Measurements from ENCODE around the gene PIK3R6.

Gene PIK3R6

GRCh38 chr17:8867361-8867981 lies at the start of gene PIK3R6:
PIK3R6 (minus strand) TSS chr17:8867674; CDS start chr17:8849794, 17,880 bp downstream.
- no peak for DNase-seq

- no peak for DNase-seq
Observed at GRCh38 chr17:8916466-8916865, 49.0 kb upstream of the PIK3R6 start.

GRCh38 chr17:8914554-8914953 lies 47.1 kb upstream of the PIK3R6 start:
- no peak for DNase-seq

- no peak for DNase-seq
Observed at GRCh38 chr17:8913879-8914278, 46.4 kb upstream of the PIK3R6 start.

GRCh38 chr17:8913091-8913490 lies 45.6 kb upstream of the PIK3R6 start:
- DNase-seq: no peak

- no peak for DNase-seq
Observed at GRCh38 chr17:8912084-8912981, 44.9 kb upstream of the PIK3R6 start.

- DNase-seq: no peak
Observed at GRCh38 chr17:8910969-8911604, 43.6 kb upstream of the PIK3R6 start.

- DNase-seq: no peak
Observed at GRCh38 chr17:8909586-8910270, 42.3 kb upstream of the PIK3R6 start.

- DNase-seq: no peak
Observed at GRCh38 chr17:8905331-8905730, 37.9 kb upstream of the PIK3R6 start.

- no peak for DNase-seq
Observed at GRCh38 chr17:8904686-8905085, 37.2 kb upstream of the PIK3R6 start.

- DNase-seq: no peak
Observed at GRCh38 chr17:8904201-8904600, 36.7 kb upstream of the PIK3R6 start.

- DNase-seq: no peak
Observed at GRCh38 chr17:8900626-8901585, 33.4 kb upstream of the PIK3R6 start.

- DNase-seq: no peak
Observed at GRCh38 chr17:8900207-8900606, 32.7 kb upstream of the PIK3R6 start.

- no peak for DNase-seq
Observed at GRCh38 chr17:8898636-8899035, 31.2 kb upstream of the PIK3R6 start.

GRCh38 chr17:8898126-8898525 lies 30.7 kb upstream of the PIK3R6 start:
- no peak for DNase-seq

- DNase-seq: no peak
Observed at GRCh38 chr17:8896641-8897635, 29.5 kb upstream of the PIK3R6 start.

GRCh38 chr17:8896087-8896486 lies 28.6 kb upstream of the PIK3R6 start:
- no peak for DNase-seq

GRCh38 chr17:8894673-8895578 lies 27.5 kb upstream of the PIK3R6 start:
- peak; percentile 34 for DNase-seq

- DNase-seq: no peak
Observed at GRCh38 chr17:8894202-8894671, 26.8 kb upstream of the PIK3R6 start.
